ENCODE results near the gene RAB37. TPM values are rescaled to one million over a fixed set of nuclear protein-coding genes. Genes with fewer than 3 reads are reported as not detected.

Gene RAB37
- total RNA-seq, 1 donor: 0.09 TPM

DNA sequence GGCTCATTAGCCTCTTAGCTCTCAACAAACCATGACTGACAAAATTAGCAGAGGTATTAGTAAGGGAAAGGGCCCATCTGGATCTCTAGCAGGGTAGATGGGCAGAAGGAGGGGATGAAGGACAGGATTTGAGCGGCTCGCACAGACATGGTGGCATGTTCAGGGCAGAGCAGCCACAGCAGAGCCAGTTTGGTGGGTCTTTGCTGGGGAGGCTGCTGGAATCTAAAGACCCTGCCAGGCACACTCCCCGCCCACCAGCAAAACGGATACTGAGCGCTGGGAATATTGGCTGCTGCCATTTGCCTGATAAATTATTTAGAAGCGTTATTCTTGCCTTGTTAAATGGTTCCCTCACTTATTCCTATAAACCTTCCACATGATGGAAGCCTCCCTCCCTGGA lies 59.8 kb downstream of the RAB37 start:
- H3K4me3 ChIP-seq (ENCODE audit: low read depth, low read length): no peak overlapping the region
- DNase-seq (ENCODE audit: low read depth): no peak
- TF ChIP-seq, protein P1, sequence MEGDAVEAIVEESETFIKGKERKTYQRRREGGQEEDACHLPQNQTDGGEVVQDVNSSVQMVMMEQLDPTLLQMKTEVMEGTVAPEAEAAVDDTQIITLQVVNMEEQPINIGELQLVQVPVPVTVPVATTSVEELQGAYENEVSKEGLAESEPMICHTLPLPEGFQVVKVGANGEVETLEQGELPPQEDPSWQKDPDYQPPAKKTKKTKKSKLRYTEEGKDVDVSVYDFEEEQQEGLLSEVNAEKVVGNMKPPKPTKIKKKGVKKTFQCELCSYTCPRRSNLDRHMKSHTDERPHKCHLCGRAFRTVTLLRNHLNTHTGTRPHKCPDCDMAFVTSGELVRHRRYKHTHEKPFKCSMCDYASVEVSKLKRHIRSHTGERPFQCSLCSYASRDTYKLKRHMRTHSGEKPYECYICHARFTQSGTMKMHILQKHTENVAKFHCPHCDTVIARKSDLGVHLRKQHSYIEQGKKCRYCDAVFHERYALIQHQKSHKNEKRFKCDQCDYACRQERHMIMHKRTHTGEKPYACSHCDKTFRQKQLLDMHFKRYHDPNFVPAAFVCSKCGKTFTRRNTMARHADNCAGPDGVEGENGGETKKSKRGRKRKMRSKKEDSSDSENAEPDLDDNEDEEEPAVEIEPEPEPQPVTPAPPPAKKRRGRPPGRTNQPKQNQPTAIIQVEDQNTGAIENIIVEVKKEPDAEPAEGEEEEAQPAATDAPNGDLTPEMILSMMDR (IDR thresholded peaks at IDR 0.05; ENCODE audit: insufficient read depth, low read length): no peak

Other genes with a start within 250 kb of the RAB37 start
- not detected in 2 replicates for gene CD300LB, start 205.8 kb upstream of the RAB37 start, total RNA-seq (ENCODE audit: low replicate concordance)
- gene CD300C, start 191.1 kb upstream of the RAB37 start, total RNA-seq (ENCODE audit: low replicate concordance): not detected in 2 replicates
- gene CD300H, start 169.7 kb upstream of the RAB37 start, total RNA-seq (ENCODE audit: low replicate concordance): not detected in 2 replicates
- not detected in 2 replicates for gene CD300LD, start 145.0 kb upstream of the RAB37 start, total RNA-seq (ENCODE audit: low replicate concordance)
- not detected in 2 replicates for gene CD300E, start 113.5 kb upstream of the RAB37 start, total RNA-seq (ENCODE audit: low replicate concordance)
- not detected in 2 replicates for gene CD300LF, start 24.3 kb upstream of the RAB37 start, total RNA-seq (ENCODE audit: low replicate concordance)
- 11.0 and 11.7 TPM in 2 replicates for gene NHERF1, start 11.4 kb downstream of the RAB37 start, total RNA-seq (ENCODE audit: low replicate concordance)
- 20.2 and 26.5 TPM in 2 replicates for gene NAT9, start 39.1 kb downstream of the RAB37 start, total RNA-seq (ENCODE audit: low replicate concordance)
- under 0.01 TPM in 1 of 2 replicates, not detected in the other for gene GRIN2C, start 122.6 kb downstream of the RAB37 start, total RNA-seq (ENCODE audit: low replicate concordance)
- 14.7 and 113 TPM in 2 replicates for gene FDXR, start 135.7 kb downstream of the RAB37 start, total RNA-seq (ENCODE audit: low replicate concordance)
- not detected in 2 replicates for gene FADS6, start 156.4 kb downstream of the RAB37 start, total RNA-seq (ENCODE audit: low replicate concordance)
- gene USH1G, start 186.0 kb downstream of the RAB37 start, total RNA-seq (ENCODE audit: low replicate concordance): 0.49 TPM in 1 of 2 replicates, not detected in the other
- gene OTOP2, start 187.0 kb downstream of the RAB37 start, total RNA-seq (ENCODE audit: low replicate concordance): not detected in 2 replicates
- not detected in 2 replicates for gene OTOP3, start 198.6 kb downstream of the RAB37 start, total RNA-seq (ENCODE audit: low replicate concordance)
- gene HID1, start 235.5 kb downstream of the RAB37 start, total RNA-seq (ENCODE audit: low replicate concordance): 0.33 and 0.90 TPM in 2 replicates